Muscle layer of colon (tissue), 2 donors: ENCODE results near the gene CCL5.
"Not testable (repeated sequence)": the region's sequence is repeated elsewhere in the genome, so short reads cannot be mapped to it uniquely, and the experiment has no call there.

ENCODE experiments used
- H3K27ac ChIP-seq: one replicate; pipeline ENCODE4 v1.7.0; 2013; ENCODE audit warnings: low read depth, mild to moderate bottlenecking, low read length, moderate library complexity
- H3K27me3 ChIP-seq, 2 donors: one replicate each; pipeline ENCODE4 v1.7.0; 2013; ENCODE audit warnings: low read length in 2 of 2, mild to moderate bottlenecking in 2 of 2; ENCODE audit not compliant: insufficient read depth in 2 of 2, control insufficient read depth in 1 of 2
- H3K36me3 ChIP-seq: one replicate; pipeline ENCODE4 v1.7.0; 2013; ENCODE audit warnings: mild to moderate bottlenecking, low read length; ENCODE audit not compliant: insufficient read depth
- H3K4me1 ChIP-seq: one replicate; pipeline ENCODE4 v1.7.0; 2013; ENCODE audit warnings: mild to moderate bottlenecking, low read length; ENCODE audit not compliant: insufficient read depth
- H3K4me3 ChIP-seq, 2 donors: one replicate each; pipeline ENCODE4 v1.7.0; 2013; ENCODE audit warnings: low read length in 2 of 2, low read depth in 1 of 2, mild to moderate bottlenecking in 1 of 2, moderate library complexity in 1 of 2
- H3K9ac ChIP-seq: one replicate; pipeline ENCODE4 v1.7.0; 2013; ENCODE audit warnings: low read length
- H3K9me3 ChIP-seq: one replicate; pipeline ENCODE4 v1.7.0; 2013; ENCODE audit warnings: mild to moderate bottlenecking, low read length
- donor health status: abdominal sarcoma.
- donor health status: Adenocarcinoma of cecum.

The CCL5 gene

GRCh38 chr17:35909408-35909807 lies 29.2 kb upstream of the CCL5 start:
- Histone ChIP-seq H3K36me3 (no peaks in the 10 kb centered on the region), H3K9me3 (no peaks in the 10 kb centered on the region), H3K4me1 (no peaks in the 10 kb centered on the region), H3K9ac (no peak overlapping the region), H3K27ac (no peak overlapping the region), H3K27me3 (no peaks in the 10 kb centered on the region), H3K4me3 (no peak overlapping the region)

- H3K27me3 ChIP-seq, result no peaks in the 10 kb centered on the region
- H3K9me3 ChIP-seq, result no peaks in the 10 kb centered on the region
- H3K4me1 ChIP-seq, result no peaks in the 10 kb centered on the region
- H3K9ac ChIP-seq, result no peak overlapping the region
- H3K36me3 ChIP-seq, result no peaks in the 10 kb centered on the region
- H3K4me3 ChIP-seq, result no peak overlapping the region
- H3K27ac ChIP-seq, result no peak overlapping the region
Measured at GRCh38 chr17:35907691-35908090, 27.5 kb upstream of the CCL5 start.

- Histone ChIP-seq H3K27ac (no peak overlapping the region), H3K36me3 (no peaks in the 10 kb centered on the region)
Measured at GRCh38 chr17:35906926-35907637, 26.9 kb upstream of the CCL5 start.

GRCh38 chr17:35906191-35906925 lies 26.2 kb upstream of the CCL5 start:
- H3K36me3 ChIP-seq, result no peaks in the 10 kb centered on the region
- H3K4me1 ChIP-seq, result no peaks in the 10 kb centered on the region
- H3K4me3 ChIP-seq, result no peak overlapping the region
- H3K9me3 ChIP-seq, result no peaks in the 10 kb centered on the region
- no peak overlapping the region for H3K9ac ChIP-seq
- H3K27ac ChIP-seq, result no peak overlapping the region
- H3K27me3 ChIP-seq, result no peaks in the 10 kb centered on the region

More at GRCh38 chr17:35906926-35907637, 26.9 kb upstream of the CCL5 start:
- H3K4me3 ChIP-seq, result no peak overlapping the region
- no peaks in the 10 kb centered on the region for H3K9me3 ChIP-seq
- no peak overlapping the region for H3K9ac ChIP-seq
- H3K27me3 ChIP-seq, result no peaks in the 10 kb centered on the region
- H3K4me1 ChIP-seq, result no peaks in the 10 kb centered on the region

GRCh38 chr17:35903451-35903850 lies 23.3 kb upstream of the CCL5 start:
- no peaks in the 10 kb centered on the region for H3K36me3 ChIP-seq
- no peak overlapping the region for H3K9ac ChIP-seq
- no peak overlapping the region for H3K4me3 ChIP-seq
- H3K4me1 ChIP-seq, result no peaks in the 10 kb centered on the region
- no peaks in the 10 kb centered on the region for H3K27me3 ChIP-seq
- H3K27ac ChIP-seq, result no peak overlapping the region
- H3K9me3 ChIP-seq, result no peaks in the 10 kb centered on the region

GRCh38 chr17:35901631-35902175 lies 21.5 kb upstream of the CCL5 start:
- Histone ChIP-seq H3K4me3 (no peak overlapping the region), H3K27ac (no peak overlapping the region), H3K27me3 (no peaks in the 10 kb centered on the region)

GRCh38 chr17:35900708-35901480 lies 20.7 kb upstream of the CCL5 start:
- no peaks in the 10 kb centered on the region for H3K4me1 ChIP-seq
- no peak overlapping the region for H3K27ac ChIP-seq
- H3K9ac ChIP-seq, result no peak overlapping the region

More at GRCh38 chr17:35901631-35902175, 21.5 kb upstream of the CCL5 start:
- Histone ChIP-seq H3K36me3 (no peaks in the 10 kb centered on the region), H3K9me3 (no peaks in the 10 kb centered on the region), H3K9ac (no peak overlapping the region), H3K4me1 (no peaks in the 10 kb centered on the region)

GRCh38 chr17:35900280-35900679 lies 20.1 kb upstream of the CCL5 start:
- H3K27me3 ChIP-seq, result no peaks in the 10 kb centered on the region
- no peaks in the 10 kb centered on the region for H3K36me3 ChIP-seq
- H3K4me3 ChIP-seq, result no peak overlapping the region
- H3K9ac ChIP-seq, result no peak overlapping the region
- H3K27ac ChIP-seq, result no peak overlapping the region
- no peaks in the 10 kb centered on the region for H3K4me1 ChIP-seq
- H3K9me3 ChIP-seq, result no peaks in the 10 kb centered on the region

More at GRCh38 chr17:35900708-35901480, 20.7 kb upstream of the CCL5 start:
- Histone ChIP-seq H3K27me3 (no peaks in the 10 kb centered on the region), H3K36me3 (no peaks in the 10 kb centered on the region), H3K4me3 (no peak overlapping the region), H3K9me3 (no peaks in the 10 kb centered on the region)

- Histone ChIP-seq H3K27ac (no peak overlapping the region), H3K4me1 (no peaks in the 10 kb centered on the region), H3K4me3 (no peak overlapping the region), H3K27me3 (no peaks in the 10 kb centered on the region), H3K9ac (no peak overlapping the region), H3K9me3 (no peaks in the 10 kb centered on the region), H3K36me3 (no peaks in the 10 kb centered on the region)
Measured at GRCh38 chr17:35898283-35899070, 18.3 kb upstream of the CCL5 start.

- H3K27ac ChIP-seq, H3K9ac ChIP-seq, H3K4me1 ChIP-seq: not testable (repeated sequence)
Measured at GRCh38 chr17:35897772-35898171, 17.6 kb upstream of the CCL5 start.

More at GRCh38 chr17:35897772-35898171, 17.6 kb upstream of the CCL5 start:
- H3K27me3 ChIP-seq, H3K4me3 ChIP-seq, H3K36me3 ChIP-seq, H3K9me3 ChIP-seq: not testable (repeated sequence)
